GOT3 (cell line): ENCODE measurements around the gene BLID.

Experiments used
- DNase-seq: peaks from one replicate; lab custom pipeline; 2025; ENCODE audit warnings: mixed read lengths; lab: John Stamatoyannopoulos, UW

Gene BLID

GRCh38 chr11:122105044-122105758, 10.8 kb downstream of the BLID start:
- DNase-seq, result no peak

- no peak for DNase-seq
Observed at GRCh38 chr11:122104341-122104740, 11.7 kb downstream of the BLID start.

- DNase-seq, result no peak
Observed at GRCh38 chr11:122103726-122104125, 12.3 kb downstream of the BLID start.

- no peak for DNase-seq
Observed at GRCh38 chr11:122103321-122103720, 12.7 kb downstream of the BLID start.

GRCh38 chr11:122102426-122102825, 13.6 kb downstream of the BLID start:
- DNase-seq, result no peak

GRCh38 chr11:122101625-122102291, 14.3 kb downstream of the BLID start:
- no peak for DNase-seq

- DNase-seq, result no peak
Observed at GRCh38 chr11:122100756-122101080, 15.3 kb downstream of the BLID start.

GRCh38 chr11:122100037-122100755, 15.8 kb downstream of the BLID start:
- DNase-seq, result no peak

GRCh38 chr11:122099374-122100036, 16.5 kb downstream of the BLID start:
- no peak for DNase-seq

GRCh38 chr11:122098261-122098980, 17.6 kb downstream of the BLID start:
- DNase-seq, result no peak

GRCh38 chr11:122097419-122098001, 18.5 kb downstream of the BLID start:
- no peak for DNase-seq

GRCh38 chr11:122096272-122097112, 19.5 kb downstream of the BLID start:
- DNase-seq, result no peak

- DNase-seq, result no peak
Observed at GRCh38 chr11:122095681-122096262, 20.2 kb downstream of the BLID start.

- DNase-seq, result no peak
Observed at GRCh38 chr11:122094836-122095235, 21.2 kb downstream of the BLID start.

- no peak for DNase-seq
Observed at GRCh38 chr11:122093731-122094275, 22.2 kb downstream of the BLID start.

- no peak for DNase-seq
Observed at GRCh38 chr11:122091835-122092234, 24.2 kb downstream of the BLID start.

- no peak for DNase-seq
Observed at GRCh38 chr11:122089111-122089510, 26.9 kb downstream of the BLID start.

- DNase-seq, result no peak
Observed at GRCh38 chr11:122085712-122086111, 30.3 kb downstream of the BLID start.

GRCh38 chr11:122085264-122085663, 30.8 kb downstream of the BLID start:
- no peak for DNase-seq

GRCh38 chr11:122082205-122082604, 33.8 kb downstream of the BLID start:
- DNase-seq, result no peak
